Esophagus squamous epithelium (tissue), 4 donors: ENCODE results near the gene PLEKHG4.

Experiments used
- POLR2A ChIP-seq, 4 donors: fragments of 450-650 bp; IDR thresholded peaks; one replicate each; pipeline ENCODE4 v1.6.1; 2017; ENCODE audit warnings: antibody characterized with exemption in 4 of 4, mild to moderate bottlenecking in 4 of 4, moderate library complexity in 3 of 4
- TF ChIP-seq, protein P1 (sequence below), 6 experiments: fragments of 450-650 bp in 4 of 6; fragments of 200-600 bp in 2 of 6; sonication (generic) in 2 of 6; IDR thresholded peaks; one replicate each; pipeline ENCODE4 v1.5.1; 2016 to 2019; ENCODE audit warnings: antibody characterized with exemption in 6 of 6, mild to moderate bottlenecking in 4 of 6, moderate library complexity in 4 of 6

GRCh38 chr16:67327743-67328142, 48.4 kb downstream of the PLEKHG4 start:
- TF ChIP-seq, protein P1, sequence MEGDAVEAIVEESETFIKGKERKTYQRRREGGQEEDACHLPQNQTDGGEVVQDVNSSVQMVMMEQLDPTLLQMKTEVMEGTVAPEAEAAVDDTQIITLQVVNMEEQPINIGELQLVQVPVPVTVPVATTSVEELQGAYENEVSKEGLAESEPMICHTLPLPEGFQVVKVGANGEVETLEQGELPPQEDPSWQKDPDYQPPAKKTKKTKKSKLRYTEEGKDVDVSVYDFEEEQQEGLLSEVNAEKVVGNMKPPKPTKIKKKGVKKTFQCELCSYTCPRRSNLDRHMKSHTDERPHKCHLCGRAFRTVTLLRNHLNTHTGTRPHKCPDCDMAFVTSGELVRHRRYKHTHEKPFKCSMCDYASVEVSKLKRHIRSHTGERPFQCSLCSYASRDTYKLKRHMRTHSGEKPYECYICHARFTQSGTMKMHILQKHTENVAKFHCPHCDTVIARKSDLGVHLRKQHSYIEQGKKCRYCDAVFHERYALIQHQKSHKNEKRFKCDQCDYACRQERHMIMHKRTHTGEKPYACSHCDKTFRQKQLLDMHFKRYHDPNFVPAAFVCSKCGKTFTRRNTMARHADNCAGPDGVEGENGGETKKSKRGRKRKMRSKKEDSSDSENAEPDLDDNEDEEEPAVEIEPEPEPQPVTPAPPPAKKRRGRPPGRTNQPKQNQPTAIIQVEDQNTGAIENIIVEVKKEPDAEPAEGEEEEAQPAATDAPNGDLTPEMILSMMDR (IDR thresholded peaks at IDR 0.05), result no peak
- TF ChIP-seq POLR2A (IDR thresholded peaks at IDR 0.05), result no peak
